Vagina (tissue), 2 donors: ENCODE results near the gene DLG5.

Experiments used
- POLR2A ChIP-seq, 2 donors: fragments of 450-650 bp; IDR thresholded peaks; one replicate each; pipeline ENCODE4 v1.6.1; 2017; ENCODE audit warnings: antibody characterized with exemption in 2 of 2, mild to moderate bottlenecking in 2 of 2, moderate library complexity in 2 of 2
- POLR2AphosphoS5 ChIP-seq, 2 donors: sonication (generic); formaldehyde crosslinking; IDR thresholded peaks; one replicate each; pipeline ENCODE4 v1.9.0; 2017; ENCODE audit warnings: antibody characterized with exemption in 2 of 2, mild to moderate bottlenecking in 2 of 2, low read depth in 1 of 2; ENCODE audit not compliant: insufficient read depth in 1 of 2
- TF ChIP-seq, protein P1 (sequence below), 3 experiments: fragments of 450-650 bp in 2 of 3; fragments of 200-600 bp in 1 of 3; sonication (generic) in 1 of 3; IDR thresholded peaks; one replicate each; pipeline ENCODE4 v1.5.1; 2017 to 2019; ENCODE audit warnings: antibody characterized with exemption in 3 of 3, mild to moderate bottlenecking in 2 of 3, moderate library complexity in 2 of 3

DNA sequence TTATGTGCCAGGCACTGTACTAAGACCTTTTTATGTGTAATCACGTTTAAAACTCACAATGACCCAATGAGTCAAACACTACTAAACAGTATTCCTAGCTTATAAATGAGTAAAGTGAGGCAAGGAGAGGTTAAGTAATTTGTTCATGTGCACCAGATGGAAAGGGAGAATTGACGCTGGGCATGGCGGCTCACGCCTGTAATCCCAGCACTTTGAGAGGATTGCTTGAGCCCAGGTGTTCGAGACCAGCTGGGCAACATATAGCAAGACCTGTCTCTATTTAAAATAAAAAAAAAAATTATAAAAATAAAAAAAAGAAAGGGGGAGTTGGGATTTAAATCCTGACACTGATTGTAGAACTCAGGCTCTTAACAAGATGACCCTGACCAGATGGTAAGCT is 46.7 kb upstream of the DLG5 start:
- TF ChIP-seq, protein P1, sequence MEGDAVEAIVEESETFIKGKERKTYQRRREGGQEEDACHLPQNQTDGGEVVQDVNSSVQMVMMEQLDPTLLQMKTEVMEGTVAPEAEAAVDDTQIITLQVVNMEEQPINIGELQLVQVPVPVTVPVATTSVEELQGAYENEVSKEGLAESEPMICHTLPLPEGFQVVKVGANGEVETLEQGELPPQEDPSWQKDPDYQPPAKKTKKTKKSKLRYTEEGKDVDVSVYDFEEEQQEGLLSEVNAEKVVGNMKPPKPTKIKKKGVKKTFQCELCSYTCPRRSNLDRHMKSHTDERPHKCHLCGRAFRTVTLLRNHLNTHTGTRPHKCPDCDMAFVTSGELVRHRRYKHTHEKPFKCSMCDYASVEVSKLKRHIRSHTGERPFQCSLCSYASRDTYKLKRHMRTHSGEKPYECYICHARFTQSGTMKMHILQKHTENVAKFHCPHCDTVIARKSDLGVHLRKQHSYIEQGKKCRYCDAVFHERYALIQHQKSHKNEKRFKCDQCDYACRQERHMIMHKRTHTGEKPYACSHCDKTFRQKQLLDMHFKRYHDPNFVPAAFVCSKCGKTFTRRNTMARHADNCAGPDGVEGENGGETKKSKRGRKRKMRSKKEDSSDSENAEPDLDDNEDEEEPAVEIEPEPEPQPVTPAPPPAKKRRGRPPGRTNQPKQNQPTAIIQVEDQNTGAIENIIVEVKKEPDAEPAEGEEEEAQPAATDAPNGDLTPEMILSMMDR (IDR thresholded peaks at IDR 0.05) = no peak
- no peak for TF ChIP-seq POLR2AphosphoS5 (IDR thresholded peaks at IDR 0.05; ENCODE audit: insufficient read depth in 1 of 2, low read depth in 1 of 2)
- TF ChIP-seq POLR2A (IDR thresholded peaks at IDR 0.05) = no peak
